ENCODE data around the gene HSD17B12. TPM values are rescaled to one million over a fixed set of nuclear protein-coding genes. Genes with fewer than 3 reads are reported as not detected.
A peak's percentile ranks its signal among the peaks of the same experiment; 100 is the strongest.

Gene HSD17B12
- total and polyA plus RNA-seq, 2 of the 13 experiments (the other 11 are each of a cell fraction or from before 2014, with no cell fraction given), result 50.3 to 117 TPM

- TF ChIP-seq GABPB1 (CRISPR knock-in tag; IDR thresholded peaks at IDR 0.05) (peak; percentile 90), TFDP2 (CRISPR knock-in tag; IDR thresholded peaks at IDR 0.05) (no peak), ZSCAN30 (CRISPR knock-in tag; IDR thresholded peaks at IDR 0.05) (peak; percentile 80; the same call in 1 of the 2 replicates), ZZZ3 (CRISPR knock-in tag; IDR thresholded peaks at IDR 0.05; ENCODE audit: borderline replicate concordance) (peak; percentile 43; the same call in 1 of the 2 replicates), SRF (IDR thresholded peaks at IDR 0.05; ENCODE audit: low read depth, low read length) (no peak), TFE3 (CRISPR knock-in tag; IDR thresholded peaks at IDR 0.05) (no peak; the same call in 1 of the 2 replicates), CEBPZ (IDR thresholded peaks at IDR 0.05; ENCODE audit: low read length) (no peak), TCF12 (IDR thresholded peaks at IDR 0.05) (no peak), TCF12 (CRISPR knock-in tag; IDR thresholded peaks at IDR 0.05) (0 out of 2 replicates have a peak, but pooled peaks have one; percentile 31), ZSCAN5A (CRISPR knock-in tag; IDR thresholded peaks at IDR 0.05; ENCODE audit: borderline replicate concordance) (0 out of 2 replicates have a peak, but pooled peaks have one; percentile 68), ZNF800 (CRISPR knock-in tag; IDR thresholded peaks at IDR 0.05) (no peak), HDAC2 (CRISPR knock-in tag; IDR thresholded peaks at IDR 0.05) (peak; percentile 80), ARNT (IDR thresholded peaks at IDR 0.05) (no peak), TARDBP (CRISPR knock-in tag; IDR thresholded peaks at IDR 0.05) (peak; percentile 89), KMT2B (CRISPR knock-in tag; IDR thresholded peaks at IDR 0.05) (peak; percentile 97), KMT2A (CRISPR knock-in tag; IDR thresholded peaks at IDR 0.05) (peak; percentile 82), ZNF564 (CRISPR knock-in tag; IDR thresholded peaks at IDR 0.05) (0 out of 2 replicates have a peak, but pooled peaks have one; percentile 7), TAF1 (CRISPR knock-in tag; IDR thresholded peaks at IDR 0.05) (peak; percentile 90), IRF9 (CRISPR knock-in tag; IDR thresholded peaks at IDR 0.05; ENCODE audit: borderline replicate concordance) (peak; percentile 88; the same call in 1 of the 2 replicates)
Measured at GRCh38 chr11:43643898-43644620, 36.5 kb upstream of the HSD17B12 start (continued).
